ENCODE data around the gene KEL.

Gene KEL

GRCh38 chr7:142927085-142927745, 34.9 kb downstream of the KEL start:
- DNase-seq = no peak

- no peak for DNase-seq
These were observed 36.8 kb downstream of the KEL start for GRCh38 chr7:142925413-142925812.

GRCh38 chr7:142923391-142923790, 38.8 kb downstream of the KEL start:
- DNase-seq = no peak

- DNase-seq = no peak
These were observed 42.5 kb downstream of the KEL start for GRCh38 chr7:142919656-142920055.

- DNase-seq = no peak
These were observed 43.3 kb downstream of the KEL start for GRCh38 chr7:142918901-142919300.

GRCh38 chr7:142917447-142917846, 44.7 kb downstream of the KEL start:
- DNase-seq = no peak

GRCh38 chr7:142916508-142916907, 45.7 kb downstream of the KEL start:
- no peak for DNase-seq

GRCh38 chr7:142915315-142915714, 46.8 kb downstream of the KEL start:
- no peak for DNase-seq

- DNase-seq = no peak
These were observed 48.0 kb downstream of the KEL start for GRCh38 chr7:142914121-142914520.

GRCh38 chr7:142913566-142913965, 48.6 kb downstream of the KEL start:
- no peak for DNase-seq

- DNase-seq = no peak
These were observed 49.1 kb downstream of the KEL start for GRCh38 chr7:142913051-142913450.

GRCh38 chr7:142910481-142910880, 51.7 kb downstream of the KEL start:
- DNase-seq = no peak

GRCh38 chr7:142910031-142910433, 52.1 kb downstream of the KEL start:
- DNase-seq = no peak

- DNase-seq = no peak
These were observed 53.0 kb downstream of the KEL start for GRCh38 chr7:142908921-142909890.

GRCh38 chr7:142908290-142908689, 53.9 kb downstream of the KEL start:
- DNase-seq = no peak

- DNase-seq = no peak
These were observed 55.5 kb downstream of the KEL start for GRCh38 chr7:142906643-142907042.

GRCh38 chr7:142905759-142906158, 56.4 kb downstream of the KEL start:
- no peak for DNase-seq

- no peak for DNase-seq
These were observed 58.0 kb downstream of the KEL start for GRCh38 chr7:142904128-142904527.

- DNase-seq = no peak
These were observed 60.5 kb downstream of the KEL start for GRCh38 chr7:142901426-142902259.

- DNase-seq = no peak
These were observed 62.5 kb downstream of the KEL start for GRCh38 chr7:142899661-142900060.

- no peak for DNase-seq
These were observed 63.6 kb downstream of the KEL start for GRCh38 chr7:142898377-142899170.

- DNase-seq = no peak
These were observed 64.5 kb downstream of the KEL start for GRCh38 chr7:142897691-142898090.
